Naive B cell (primary cell): ENCODE results near the gene RAVER1. TPM values are rescaled to one million over a fixed set of nuclear protein-coding genes. Genes with fewer than 3 reads are reported as not detected.
"Not testable (repeated sequence)": the region's sequence is repeated elsewhere in the genome, so short reads cannot be mapped to it uniquely, and the experiment has no call there.

ENCODE experiments used
- ATAC-seq, 2 donors: fragments of 150-1000 bp; cut with Tn5 transposase; 2 replicates each; pipeline ENCODE4 v1.10.0; 2021; ENCODE audit warnings: low read depth in 2 of 2, mild to moderate bottlenecking in 2 of 2, moderate library complexity in 2 of 2
- DNase-seq: peaks from one replicate; pipeline ENCODE4 v3.0.0; 2022
- H3K27ac Mint-ChIP-seq, 6 donors: one replicate each; pipeline ENCODE4 v1.8.0; 2020 to 2022; ENCODE audit warnings: mild to moderate bottlenecking in 6 of 6, mixed read lengths in 6 of 6, moderate library complexity in 5 of 6, inconsistent platforms in 2 of 6
- H3K27me3 Mint-ChIP-seq, 3 donors: one replicate each; pipeline ENCODE4 v1.8.0; 2021 to 2022; ENCODE audit warnings: mixed read lengths in 3 of 3, mild to moderate bottlenecking in 1 of 3
- H3K36me3 Mint-ChIP-seq, 2 donors: one replicate each; pipeline ENCODE4 v1.8.0; 2020 to 2022; ENCODE audit warnings: mixed read lengths in 2 of 2, inconsistent platforms in 1 of 2, mild to moderate bottlenecking in 1 of 2
- H3K4me1 Mint-ChIP-seq, 3 donors: one replicate each; pipeline ENCODE4 v1.8.0; 2020 to 2022; ENCODE audit warnings: mixed read lengths in 3 of 3, inconsistent platforms in 1 of 3, mild to moderate bottlenecking in 1 of 3, moderate library complexity in 1 of 3
- H3K4me3 Mint-ChIP-seq, 8 donors: one replicate each; pipeline ENCODE4 v1.8.0; 2020 to 2022; ENCODE audit warnings: mild to moderate bottlenecking in 8 of 8, mixed read lengths in 8 of 8, moderate library complexity in 8 of 8, inconsistent platforms in 2 of 8
- H3K9me3 Mint-ChIP-seq, 7 donors: one replicate each; pipeline ENCODE4 v1.8.0; 2020 to 2022; ENCODE audit warnings: mixed read lengths in 7 of 7, mild to moderate bottlenecking in 5 of 7, inconsistent platforms in 2 of 7, moderate library complexity in 1 of 7
- polyA plus RNA-seq, 6 donors: library from polyadenylated mRNA; unstranded; fragments of 300-500 nt; fragmentation: Illumina TruSeq; gene quantifications; one replicate each; pipeline ENCODE4 v1.2.3, GENCODE V29; 2021; ENCODE audit warnings: low read depth in 6 of 6

RAVER1 gene
- polyA plus RNA-seq: 10 to 100 TPM; 12.0 to 25.0 (median 15.0) TPM

GRCh38 chr19:10332965-10333757 is at the start of gene RAVER1:
TSS of gene RAVER1 (minus strand) at chr19:10333529. CDS start at chr19:10333507, 22 bp downstream.
- H3K9me3 Mint-ChIP-seq: no peaks in the 10 kb centered on the region
- DNase-seq: peak; percentile 96
- H3K27ac Mint-ChIP-seq: peak within 1 kb of the TSS; percentile 92 to 98 (median 96)
- H3K4me3 Mint-ChIP-seq: peak within 1 kb of the TSS; percentile 94 to 99 (median 97)
- ATAC-seq: peak; percentile 90 to 91
- no peaks in the 10 kb centered on the region for H3K36me3 Mint-ChIP-seq
- no peaks in the 10 kb centered on the region for H3K27me3 Mint-ChIP-seq
- peaks cover 15 to 48% (median 48%) of the 10 kb centered on the region in 3 donors for H3K4me1 Mint-ChIP-seq

- H3K4me3 Mint-ChIP-seq, H3K27me3 Mint-ChIP-seq, DNase-seq, H3K36me3 Mint-ChIP-seq, ATAC-seq, H3K9me3 Mint-ChIP-seq: not testable (repeated sequence)
- Mint-ChIP-seq H3K27ac (peak overlapping the region in 1 of 6 donors; percentile 59), H3K4me1 (peaks cover 20 to 23% (median 21%) of the 10 kb centered on the region in 3 donors)
Observed at GRCh38 chr19:10383223-10383499, 49.8 kb upstream of the RAVER1 start.

- Mint-ChIP-seq H3K27me3 (no peaks in the 10 kb centered on the region), H3K9me3 (no peaks in the 10 kb centered on the region), H3K27ac (peak within 1 kb of the TSS; percentile 78 to 99 (median 96)), H3K4me3 (peak within 1 kb of the TSS; percentile 86 to 99 (median 96)), H3K36me3 (peaks cover 0 to 8% of the 10 kb centered on the region in 2 donors), H3K4me1 (peaks cover 23 to 27% (median 23%) of the 10 kb centered on the region in 3 donors)
- ATAC-seq (peak; percentile 97), DNase-seq (peak; percentile 96)
Observed at GRCh38 chr19:10380313-10381102, 47.2 kb upstream of the RAVER1 start, which contains the start of gene TYK2. TSS of gene TYK2 (minus strand) at chr19:10380572. CDS start at chr19:10378406, 2,166 bp downstream.

GRCh38 chr19:10379880-10380312 is 46.6 kb upstream of the RAVER1 start:
- ATAC-seq (peak; percentile 2 to 5), DNase-seq (no peak)
- Mint-ChIP-seq H3K27ac (peak overlapping the region; percentile 78 to 99 (median 96)), H3K36me3 (peaks cover 0 to 8% of the 10 kb centered on the region in 2 donors), H3K4me1 (peaks cover 23 to 30% (median 23%) of the 10 kb centered on the region in 3 donors), H3K27me3 (no peaks in the 10 kb centered on the region), H3K9me3 (no peaks in the 10 kb centered on the region), H3K4me3 (peak overlapping the region; percentile 86 to 99 (median 96))

GRCh38 chr19:10378124-10378523 is 44.8 kb upstream of the RAVER1 start:
- no peaks in the 10 kb centered on the region for H3K27me3 Mint-ChIP-seq
- peak overlapping the region in 1 of 8 donors; percentile 59 for H3K4me3 Mint-ChIP-seq
- H3K4me1 Mint-ChIP-seq: peaks cover 29 to 42% (median 30%) of the 10 kb centered on the region in 3 donors
- H3K9me3 Mint-ChIP-seq: no peaks in the 10 kb centered on the region
- DNase-seq (no peak), ATAC-seq (no peak)
- H3K36me3 Mint-ChIP-seq: peaks cover 0 to 15% of the 10 kb centered on the region in 2 donors
- H3K27ac Mint-ChIP-seq: no peak overlapping the region

- H3K27me3 Mint-ChIP-seq, H3K9me3 Mint-ChIP-seq, H3K27ac Mint-ChIP-seq, DNase-seq, ATAC-seq: not testable (repeated sequence)
- Mint-ChIP-seq H3K4me1 (peaks cover 29 to 42% (median 30%) of the 10 kb centered on the region in 3 donors), H3K36me3 (peaks cover 0 to 15% of the 10 kb centered on the region in 2 donors), H3K4me3 (peak overlapping the region in 2 of 8 donors; percentile 3 to 49)
Observed at GRCh38 chr19:10377140-10377640, 43.9 kb upstream of the RAVER1 start.

GRCh38 chr19:10374931-10375330 is 41.6 kb upstream of the RAVER1 start:
- Mint-ChIP-seq H3K27me3 (no peaks in the 10 kb centered on the region), H3K4me3 (no peak overlapping the region), H3K36me3 (peaks cover 0 to 15% of the 10 kb centered on the region in 2 donors), H3K27ac (peak overlapping the region in 1 of 6 donors; percentile 57), H3K9me3 (no peaks in the 10 kb centered on the region), H3K4me1 (peaks cover 18 to 31% (median 22%) of the 10 kb centered on the region in 3 donors)
- ATAC-seq (no peak), DNase-seq (no peak)

- no peak for DNase-seq
- H3K4me3 Mint-ChIP-seq: no peak overlapping the region
- peaks cover 15 to 19% (median 16%) of the 10 kb centered on the region in 3 donors for H3K4me1 Mint-ChIP-seq
- H3K36me3 Mint-ChIP-seq: peaks cover 0 to 15% of the 10 kb centered on the region in 2 donors
- no peaks in the 10 kb centered on the region for H3K9me3 Mint-ChIP-seq
- H3K27ac Mint-ChIP-seq: no peak overlapping the region
- H3K27me3 Mint-ChIP-seq: no peaks in the 10 kb centered on the region
- no peak for ATAC-seq
Observed at GRCh38 chr19:10372690-10373089, 39.4 kb upstream of the RAVER1 start.

GRCh38 chr19:10368101-10368803 is 34.9 kb upstream of the RAVER1 start:
- DNase-seq (no peak), ATAC-seq (no peak)
- Mint-ChIP-seq H3K4me1 (peaks cover 6 to 8% (median 6%) of the 10 kb centered on the region in 3 donors), H3K27ac (peak overlapping the region in 1 of 6 donors; percentile 33), H3K4me3 (no peak overlapping the region), H3K27me3 (no peaks in the 10 kb centered on the region), H3K36me3 (peaks cover 3 to 9% of the 10 kb centered on the region in 2 donors), H3K9me3 (no peaks in the 10 kb centered on the region)

GRCh38 chr19:10366950-10367512 is 33.7 kb upstream of the RAVER1 start:
- not testable (repeated sequence) for H3K9me3 Mint-ChIP-seq, H3K4me1 Mint-ChIP-seq, H3K27me3 Mint-ChIP-seq, H3K36me3 Mint-ChIP-seq, H3K4me3 Mint-ChIP-seq, DNase-seq, ATAC-seq
- peak overlapping the region in 1 of 6 donors; percentile 56 for H3K27ac Mint-ChIP-seq

- no peak overlapping the region for H3K27ac Mint-ChIP-seq
- ATAC-seq (no peak), DNase-seq (no peak)
- peaks cover 7 to 11% (median 8%) of the 10 kb centered on the region in 3 donors for H3K4me1 Mint-ChIP-seq
- peaks cover 4 to 18% of the 10 kb centered on the region in 2 donors for H3K36me3 Mint-ChIP-seq
- no peaks in the 10 kb centered on the region for H3K27me3 Mint-ChIP-seq
- H3K4me3 Mint-ChIP-seq: no peak overlapping the region
- no peaks in the 10 kb centered on the region for H3K9me3 Mint-ChIP-seq
Observed at GRCh38 chr19:10365518-10365917, 32.2 kb upstream of the RAVER1 start.

GRCh38 chr19:10364644-10365043 is 31.3 kb upstream of the RAVER1 start:
- ATAC-seq: no peak

More at GRCh38 chr19:10364644-10365043, 31.3 kb upstream of the RAVER1 start:
- Mint-ChIP-seq H3K4me3 (no peak overlapping the region), H3K9me3 (no peaks in the 10 kb centered on the region), H3K27me3 (no peaks in the 10 kb centered on the region), H3K36me3 (peaks cover 4 to 16% of the 10 kb centered on the region in 2 donors), H3K4me1 (peaks cover 7 to 11% (median 7%) of the 10 kb centered on the region in 3 donors), H3K27ac (no peak overlapping the region)
- no peak for DNase-seq
